Neural cell (in vitro differentiated cells): Measurements from ENCODE around the gene TENM3. TPM values are rescaled to one million over a fixed set of nuclear protein-coding genes. Genes with fewer than 3 reads are reported as not detected.

Source experiments
- H2AFZ ChIP-seq: fragments of 200-600, 300-800 bp; sonication (generic), shearing (Covaris generic); 2 replicates; pipeline ENCODE4 v1.6.0; 2014; ENCODE audit warnings: low read depth, mild to moderate bottlenecking, antibody characterized with exemption, low read length, moderate library complexity
- H3F3A ChIP-seq: fragments of 200-600 bp; shearing (Covaris generic); 2 replicates; pipeline ENCODE4 v1.6.1; 2016; ENCODE audit warnings: mild to moderate bottlenecking, moderate library complexity, mixed read lengths, antibody characterized with exemption, low read length; ENCODE audit not compliant: insufficient read depth, poor library complexity, severe bottlenecking
- H3K27ac ChIP-seq: fragments of 200-600, 300-800 bp; sonication (generic), shearing (Covaris generic); 2 replicates; pipeline ENCODE4 v1.5.1; 2014; ENCODE audit warnings: mild to moderate bottlenecking, low read length, moderate library complexity
- H3K27me3 ChIP-seq: fragments of 300-800, 200-600 bp; sonication (generic), shearing (Covaris generic); 2 replicates; pipeline ENCODE4 v1.6.0; 2014; ENCODE audit warnings: mild to moderate bottlenecking, low read depth, low read length, moderate library complexity; ENCODE audit not compliant: insufficient read depth
- H3K36me3 ChIP-seq: fragments of 300-800, 200-600 bp; sonication (generic), shearing (Covaris generic); 2 replicates; pipeline ENCODE4 v1.5.1; 2014; ENCODE audit warnings: mild to moderate bottlenecking, antibody characterized with exemption, low read length, moderate library complexity; ENCODE audit not compliant: insufficient read depth
- H3K4me2 ChIP-seq: fragments of 300-800, 200-600 bp; sonication (generic), shearing (Covaris generic); 2 replicates; pipeline ENCODE4 v1.6.0; 2014; ENCODE audit warnings: mild to moderate bottlenecking, low read length
- H3K4me3 ChIP-seq: fragments of 300-800, 200-600 bp; sonication (generic), shearing (Covaris generic); 2 replicates; pipeline ENCODE4 v1.5.1; 2014; ENCODE audit warnings: mild to moderate bottlenecking, low read length, moderate library complexity
- H3K79me2 ChIP-seq: fragments of 200-600 bp; shearing (Covaris generic); replicated peaks from 2 replicates; pipeline ENCODE4 v1.6.0; 2014; ENCODE audit warnings: mild to moderate bottlenecking, low read length, moderate library complexity; ENCODE audit not compliant: insufficient read depth
- H3K9ac ChIP-seq: fragments of 300-800, 200-600 bp; sonication (generic), shearing (Covaris generic); 2 replicates; pipeline ENCODE4 v1.6.1; 2016; ENCODE audit warnings: mild to moderate bottlenecking, low read length, mixed read lengths
- H3K9me2 ChIP-seq: fragments of 200-600 bp; shearing (Covaris generic); 2 replicates; pipeline ENCODE4 v1.6.1; 2016; ENCODE audit warnings: mild to moderate bottlenecking, low read length, mixed read lengths; ENCODE audit not compliant: insufficient read depth
- H3K9me3 ChIP-seq: fragments of 200-600, 300-800 bp; sonication (generic), shearing (Covaris generic); 2 replicates; pipeline ENCODE4 v1.6.1; 2016; ENCODE audit warnings: mild to moderate bottlenecking, mixed run types, low read length, moderate library complexity, mixed read lengths
- H4K20me1 ChIP-seq: fragments of 200-600 bp; shearing (Covaris generic); 2 replicates; pipeline ENCODE4 v1.6.1; 2016; ENCODE audit warnings: mild to moderate bottlenecking, mixed run types; ENCODE audit not compliant: insufficient read depth
- CTCF ChIP-seq: fragments of 450-650 bp; IDR thresholded peaks from 2 replicates; pipeline ENCODE4 v1.5.1; 2014; ENCODE audit warnings: antibody characterized with exemption, mild to moderate bottlenecking, moderate library complexity; ENCODE audit not compliant: poor library complexity, severe bottlenecking
- EP300 ChIP-seq: fragments of 450-650 bp; conservative IDR thresholded peaks from 2 replicates; pipeline ENCODE4 v1.6.1; 2014; ENCODE audit warnings: antibody characterized with exemption, mild to moderate bottlenecking, moderate library complexity; ENCODE audit not compliant: poor library complexity, severe bottlenecking
- EZH2 ChIP-seq: fragments of 200-600, 300-800 bp; shearing (Covaris generic), sonication (generic); IDR thresholded peaks from 2 replicates; pipeline ENCODE4 v1.6.1; 2014; ENCODE audit warnings: antibody characterized with exemption, low read length, borderline replicate concordance, mild to moderate bottlenecking; ENCODE audit not compliant: insufficient read depth, poor library complexity, severe bottlenecking
- MXI1 ChIP-seq: fragments of 450-650 bp; conservative IDR thresholded peaks from 2 replicates; pipeline ENCODE4 v1.6.1; 2014; ENCODE audit warnings: antibody characterized with exemption, mild to moderate bottlenecking; ENCODE audit not compliant: poor library complexity, severe bottlenecking
- POLR2AphosphoS5 ChIP-seq: IDR thresholded peaks from 2 replicates; pipeline ENCODE4 v1.6.1; 2012
- REST ChIP-seq: IDR thresholded peaks from 2 replicates; pipeline ENCODE4 v1.6.1; 2012; ENCODE audit warnings: borderline replicate concordance
- SMC3 ChIP-seq: fragments of 450-650 bp; conservative IDR thresholded peaks from 2 replicates; pipeline ENCODE4 v1.6.1; 2014; ENCODE audit warnings: antibody characterized with exemption, mild to moderate bottlenecking, moderate library complexity; ENCODE audit not compliant: poor library complexity
- TAF1 ChIP-seq: IDR thresholded peaks from 2 replicates; pipeline ENCODE4 v1.6.1; 2012; ENCODE audit warnings: low read depth
- polyA plus RNA-seq: library from polyadenylated mRNA; depleted of rRNA; stranded (reverse); fragments of >200 nt; gene quantifications from 2 replicates; pipeline ENCODE4 v1.2.3, GENCODE V29; 2014

The TENM3 gene
- polyA plus RNA-seq, 1 donor from 2014 or later = 7.3 TPM

GRCh38 chr4:182730791-182731190 lies 487.6 kb downstream of the TENM3 start:
- no peak overlapping the region for H3K4me3 ChIP-seq
- H3K27ac ChIP-seq = no peak overlapping the region
- H3K79me2 ChIP-seq = no peaks in the 10 kb centered on the region
- H3K4me2 ChIP-seq = no peak overlapping the region
- no peak for TF ChIP-seq POLR2AphosphoS5
- TF ChIP-seq CTCF = no peak
- no peak for TF ChIP-seq EZH2
- no peak for TF ChIP-seq MXI1
- no peak for TF ChIP-seq EP300
- TF ChIP-seq REST = no peak
- no peak for TF ChIP-seq SMC3
- no peak overlapping the region for H2AFZ ChIP-seq
- no peaks in the 10 kb centered on the region for H3F3A ChIP-seq
- H3K27me3 ChIP-seq = no peaks in the 10 kb centered on the region
- H3K9me3 ChIP-seq = no peaks in the 10 kb centered on the region
- H3K9ac ChIP-seq = no peak overlapping the region
- no peaks in the 10 kb centered on the region for H3K36me3 ChIP-seq
- H3K9me2 ChIP-seq = no peaks in the 10 kb centered on the region
- H4K20me1 ChIP-seq = no peaks in the 10 kb centered on the region

GRCh38 chr4:182736207-182736606 lies 493.0 kb downstream of the TENM3 start:
- Histone ChIP-seq H3K4me2 (no peak overlapping the region), H3K79me2 (no peaks in the 10 kb centered on the region), H3F3A (no peaks in the 10 kb centered on the region), H3K9ac (no peak overlapping the region), H3K4me3 (peak overlapping the region; percentile 21), H3K36me3 (no peaks in the 10 kb centered on the region), H3K9me3 (no peaks in the 10 kb centered on the region), H3K27ac (peak overlapping the region; percentile 51), H3K27me3 (no peaks in the 10 kb centered on the region), H4K20me1 (no peaks in the 10 kb centered on the region), H2AFZ (no peak overlapping the region), H3K9me2 (no peaks in the 10 kb centered on the region)
- TF ChIP-seq EZH2 (no peak), POLR2AphosphoS5 (peak; percentile 68), EP300 (peak; percentile 82)

GRCh38 chr4:182738283-182739047 lies 495.3 kb downstream of the TENM3 start:
- Histone ChIP-seq H3K36me3 (no peaks in the 10 kb centered on the region), H3K9me2 (no peaks in the 10 kb centered on the region), H3K27me3 (no peaks in the 10 kb centered on the region), H3K4me2 (no peak overlapping the region), H3F3A (no peaks in the 10 kb centered on the region), H3K4me3 (no peak overlapping the region), H3K79me2 (no peaks in the 10 kb centered on the region), H3K9ac (no peak overlapping the region), H3K9me3 (no peaks in the 10 kb centered on the region), H4K20me1 (no peaks in the 10 kb centered on the region), H2AFZ (no peak overlapping the region), H3K27ac (no peak overlapping the region)
- no peak for TF ChIP-seq TAF1
- TF ChIP-seq EP300 = no peak
- no peak for TF ChIP-seq SMC3
- TF ChIP-seq POLR2AphosphoS5 = no peak
- TF ChIP-seq REST = no peak
